Activated CD8-positive, alpha-beta T cell treated with anti-CD3 and anti-CD28 coated beads, Interleukin-2, amount 10 ng/mL, durations not matched to agents 7 days and 5 days (primary cell): ENCODE results near the gene GYPC. TPM values are rescaled to one million over a fixed set of nuclear protein-coding genes. Genes with fewer than 3 reads are reported as not detected.

Source experiments
- ATAC-seq: fragments of 150-1000 bp; cut with Tn5 transposase; one replicate; pipeline ENCODE4 v1.10.0; 2021; ENCODE audit warnings: moderate library complexity
- CTCF ChIA-PET: fragments of 350-600 bp; sonication (Branson Sonifier 250); formaldehyde crosslinking; loops from one replicate; lab custom pipeline; 2021; ENCODE audit warnings: antibody characterized with exemption; lab: Charles Lee
- POLR2A ChIA-PET: fragments of 350-600 bp; sonication (Branson Sonifier 250); formaldehyde crosslinking; loops from one replicate; lab custom pipeline; 2021; ENCODE audit warnings: antibody characterized with exemption; lab: Charles Lee
- DNase-seq: peaks from one replicate; pipeline ENCODE4 v3.0.0-alpha.2; 2020
- H3K27ac Mint-ChIP-seq: one replicate; pipeline ENCODE4 v1.8.0; 2021; ENCODE audit warnings: mild to moderate bottlenecking, mixed read lengths
- H3K27me3 Mint-ChIP-seq: one replicate; pipeline ENCODE4 v1.8.0; 2021; ENCODE audit warnings: low read depth, mixed read lengths
- H3K36me3 Mint-ChIP-seq: one replicate; pipeline ENCODE4 v1.8.0; 2021; ENCODE audit warnings: low read depth, mixed read lengths
- H3K4me1 Mint-ChIP-seq: one replicate; pipeline ENCODE4 v1.8.0; 2021; ENCODE audit warnings: low read depth, mixed read lengths
- H3K4me3 Mint-ChIP-seq: one replicate; pipeline ENCODE4 v1.8.0; 2021; ENCODE audit warnings: mild to moderate bottlenecking, mixed read lengths
- H3K9me3 Mint-ChIP-seq: one replicate; pipeline ENCODE4 v1.8.0; 2022; ENCODE audit warnings: mixed read lengths; ENCODE audit not compliant: insufficient read depth
- total RNA-seq, 2 experiments: library from RNA; stranded (reverse); gene quantifications; one replicate each; pipeline ENCODE4 v1.2.3, GENCODE V29; 2021

Gene GYPC
- total RNA-seq, 2 experiments from 2014 or later, result 163 to 168 TPM

- DNase-seq (no peak), ATAC-seq (no peak)
- no peaks in the 10 kb centered on the region for H3K9me3 Mint-ChIP-seq
- no peaks in the 10 kb centered on the region for H3K36me3 Mint-ChIP-seq
- H3K4me3 Mint-ChIP-seq, result no peak overlapping the region
- H3K27me3 Mint-ChIP-seq, result peaks cover 3% of the 10 kb centered on the region
- POLR2A ChIA-PET, result no interaction called here
- no peak overlapping the region for H3K27ac Mint-ChIP-seq
- CTCF ChIA-PET, result no interaction called here
- peaks cover 10% of the 10 kb centered on the region for H3K4me1 Mint-ChIP-seq
These were observed 88.7 kb downstream of the GYPC start for GRCh38 chr2:126744640-126745039.

Other genes starting within 250 kb of the GYPC start
- not detected for gene TEX51, start 242.7 kb downstream of the GYPC start, total RNA-seq